GM12878 (cell line): ENCODE results near the gene GARRE1. TPM values are rescaled to one million over a fixed set of nuclear protein-coding genes. Genes with fewer than 3 reads are reported as not detected.
A peak's percentile ranks its signal among the peaks of the same experiment; 100 is the strongest.

Experiments used
- BACH1 ChIP-seq: fragments of 450-650 bp; IDR thresholded peaks from 2 replicates; pipeline ENCODE4 v1.6.1; 2017; ENCODE audit warnings: mild to moderate bottlenecking, borderline replicate concordance
- BCL3 ChIP-seq: IDR thresholded peaks from 2 replicates; pipeline ENCODE4 v1.6.1; 2011; ENCODE audit warnings: borderline replicate concordance, low read depth, mild to moderate bottlenecking, moderate library complexity, low read length; ENCODE audit not compliant: insufficient read depth, poor library complexity, severe bottlenecking
- CBFB ChIP-seq: IDR thresholded peaks from 2 replicates; pipeline ENCODE4 v1.6.1; 2016; ENCODE audit warnings: antibody characterized with exemption, low read depth
- CEBPB ChIP-seq, 2 experiments: fragments of 150-350 bp in 1 of 2; IDR thresholded peaks; 2 replicates each; pipeline ENCODE4 v1.6.1; 2012 to 2014; ENCODE audit warnings: low read depth in 2 of 2, low read length in 2 of 2, borderline replicate concordance in 1 of 2, inconsistent platforms in 1 of 2
- CHD4 ChIP-seq: fragments of 200-600 bp; sonication (generic); IDR thresholded peaks from 2 replicates; pipeline ENCODE4 v1.6.1; 2016; ENCODE audit warnings: mild to moderate bottlenecking
- CTCF ChIP-seq, 3 experiments: IDR thresholded peaks in 2 of 3; conservative IDR thresholded peaks in 1 of 3; 2 replicates each; pipeline ENCODE4 v1.5.1; 2011; ENCODE audit warnings: low read depth in 3 of 3, low read length in 3 of 3, mild to moderate bottlenecking in 3 of 3, control low read depth in 2 of 3, moderate library complexity in 2 of 3, inconsistent platforms in 1 of 3, mixed read lengths in 1 of 3; ENCODE audit not compliant: control insufficient read depth in 2 of 3, insufficient read depth in 1 of 3; ENCODE audit errors: extremely low read depth in 1 of 3
- ETV6 ChIP-seq, 2 experiments: fragments of 450-650 bp in 1 of 2; IDR thresholded peaks in 1 of 2; conservative IDR thresholded peaks in 1 of 2; 2 replicates each; pipeline ENCODE4 v1.6.1; 2014; ENCODE audit warnings: antibody characterized with exemption in 1 of 2, borderline replicate concordance in 1 of 2, low read depth in 1 of 2, mild to moderate bottlenecking in 1 of 2, moderate library complexity in 1 of 2
- FOS ChIP-seq: IDR thresholded peaks from 3 replicates; pipeline ENCODE4 v1.6.1; 2011; ENCODE audit warnings: borderline replicate concordance; ENCODE audit not compliant: insufficient read length; ENCODE audit errors: extremely low read depth
- MYC ChIP-seq: IDR thresholded peaks from 2 replicates; pipeline ENCODE4 v1.6.1; 2011; ENCODE audit warnings: mild to moderate bottlenecking, low read length, moderate library complexity, inconsistent platforms; ENCODE audit not compliant: insufficient read depth, insufficient replicate concordance, insufficient read length, severe bottlenecking
- NFYA ChIP-seq: IDR thresholded peaks from 2 replicates; pipeline ENCODE4 v1.6.1; 2011; ENCODE audit warnings: low read depth, mild to moderate bottlenecking, low read length, improper control_type of control experiment, borderline replicate concordance
- NKRF ChIP-seq: fragments of 450-650 bp; conservative IDR thresholded peaks from 2 replicates; pipeline ENCODE4 v1.6.1; 2017; ENCODE audit warnings: mild to moderate bottlenecking, moderate library complexity
- PRDM15 ChIP-seq: fragments of 450-650 bp; formaldehyde crosslinking; IDR thresholded peaks from 2 replicates; pipeline ENCODE4 v1.4.0; 2020; ENCODE audit warnings: mild to moderate bottlenecking, moderate library complexity
- RELB ChIP-seq: fragments of 450-650 bp; IDR thresholded peaks from 2 replicates; pipeline ENCODE4 v1.6.1; 2017; ENCODE audit warnings: low read depth, mild to moderate bottlenecking, moderate library complexity
- SMARCA5 ChIP-seq: fragments of 450-650 bp; IDR thresholded peaks from 2 replicates; pipeline ENCODE4 v1.6.1; 2017; ENCODE audit warnings: mild to moderate bottlenecking
- STAT1 ChIP-seq: fragments of 450-650 bp; conservative IDR thresholded peaks from 2 replicates; pipeline ENCODE4 v1.6.1; 2014; ENCODE audit warnings: antibody characterized with exemption, mild to moderate bottlenecking
- ZZZ3 ChIP-seq: IDR thresholded peaks from 2 replicates; pipeline ENCODE4 v1.6.1; 2011; ENCODE audit warnings: low read depth; ENCODE audit not compliant: control insufficient read depth, insufficient read length
- polyA plus RNA-seq, 11 experiments: library from polyadenylated mRNA; depleted of rRNA in 4 of 11; unstranded in 6 of 11; stranded (reverse) in 5 of 11; fragments of >200 nt; fragmentation: Nextera tagmentation in 4 of 11; fragmentation: Illumina TruSeq in 1 of 11; extraction: Ambion mirVana in 4 of 11; extraction: Trizol in 1 of 11; gene quantifications; 1 replicate in 1 of 11; 2 replicates in 10 of 11; pipeline versions ENCODE4 v1.2.1 to v1.2.3, GENCODE V29; 2011 to 2016; ENCODE audit warnings: inconsistent platforms in 2 of 11, missing spikeins in 2 of 11, low read depth in 1 of 11
- total RNA-seq, 4 experiments: library from RNA; depleted of rRNA in 3 of 4; stranded (reverse); fragments of >200 nt in 3 of 4; fragmentation: Illumina TruSeq in 1 of 4; extraction: Trizol in 1 of 4; gene quantifications; 2 replicates each; pipeline versions ENCODE4 v1.2.1 to v1.2.3, GENCODE V29; 2013 to 2021

Gene GARRE1
- total and polyA plus RNA-seq, 10 of the 15 experiments (the other 5 are each of a cell fraction or from before 2014, with no cell fraction given): 1.1 to 9.4 (median 5.1) TPM

GRCh38 chr19:34217952-34218817 lies 36.2 kb upstream of the GARRE1 start (continued):
- no peak for TF ChIP-seq BCL3
- TF ChIP-seq MYC: no peak
- TF ChIP-seq PRDM15: no peak
- no peak for TF ChIP-seq CHD4
- TF ChIP-seq NKRF: no peak
- TF ChIP-seq CBFB: peak; percentile 67
- no peak for TF ChIP-seq BACH1
- TF ChIP-seq CTCF (IDR thresholded peaks at IDR 0.05 in 2 of 3, conservative IDR thresholded peaks at IDR 0.05 in 1 of 3; ENCODE audit: control insufficient read depth in 2 of 3, extremely low read depth in 1 of 3, insufficient read depth in 1 of 3, low read depth in 3 of 3, low read length in 3 of 3): no peak
- TF ChIP-seq CEBPB (IDR thresholded peaks at IDR 0.05; ENCODE audit: borderline replicate concordance in 1 of 2, low read depth in 2 of 2, low read length in 2 of 2): no peak
- TF ChIP-seq SMARCA5: 0 out of 2 replicates have a peak, but pooled peaks have one; percentile 44
- no peak for TF ChIP-seq FOS
- no peak for TF ChIP-seq ETV6 (conservative IDR thresholded peaks at IDR 0.05 in 1 of 2, IDR thresholded peaks at IDR 0.05 in 1 of 2; ENCODE audit: borderline replicate concordance in 1 of 2, low read depth in 1 of 2)
- no peak for TF ChIP-seq STAT1
- TF ChIP-seq NFYA: no peak
- TF ChIP-seq ZZZ3: no peak
- TF ChIP-seq RELB: peak; percentile 46; the same call in 1 of the 2 replicates
